ENCODE results near the gene CYSRT1.
"Not testable (repeated sequence)": the region's sequence is repeated elsewhere in the genome, so short reads cannot be mapped to it uniquely, and the experiment has no call there.

CYSRT1 gene

GRCh38 chr9:137253717-137254623, 29.0 kb downstream of the CYSRT1 start:
- no peak for DNase-seq

DNA sequence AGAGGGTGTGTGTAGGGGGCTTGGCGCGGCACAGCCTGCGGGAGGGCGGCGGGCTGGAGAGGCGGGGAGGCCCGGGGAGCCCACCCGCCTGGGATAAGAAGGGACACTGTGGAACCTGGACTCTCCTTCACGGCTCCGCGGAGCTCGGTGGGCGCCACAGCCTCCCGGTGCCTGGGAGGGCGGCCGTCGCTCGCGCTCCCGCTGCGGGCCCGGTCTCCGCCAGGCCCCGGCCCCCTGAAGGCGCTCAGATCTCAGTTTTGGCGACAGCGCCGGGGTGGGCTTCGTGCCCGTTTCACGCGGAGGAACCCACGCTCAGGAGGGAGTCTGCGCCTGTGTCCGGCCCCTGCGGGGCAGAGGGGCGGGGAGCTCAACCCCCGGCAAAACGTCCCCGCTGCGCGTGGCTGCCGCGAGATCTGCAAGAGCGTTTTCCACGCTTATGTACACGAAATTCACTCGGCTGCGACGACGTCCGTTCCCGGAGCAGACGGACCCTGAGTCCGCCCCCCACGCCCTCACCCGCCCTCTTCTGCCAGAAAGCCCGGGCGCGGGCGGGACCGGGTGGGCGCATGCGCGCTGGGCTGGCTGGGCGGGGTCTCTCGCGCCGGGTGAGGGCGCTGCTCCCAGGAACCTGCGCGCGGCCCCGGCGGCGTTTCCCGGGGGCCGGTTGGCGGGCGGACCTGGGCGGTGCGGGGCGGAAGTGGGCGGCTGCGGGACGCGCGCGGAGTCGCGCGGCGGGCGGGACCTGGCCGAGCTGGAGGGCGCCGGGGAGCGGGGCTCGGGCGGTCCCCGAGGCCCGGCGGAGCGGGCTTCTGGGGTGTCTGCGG, 29.9 kb downstream of the CYSRT1 start, which contains the start of gene NELFB:
NELFB (plus strand) TSS at position 704 of the 824 bp plus-strand sequence.
- peak; percentile 99 for DNase-seq

GRCh38 chr9:137255448-137256114, 30.6 kb downstream of the CYSRT1 start:
- no peak for DNase-seq

DNA sequence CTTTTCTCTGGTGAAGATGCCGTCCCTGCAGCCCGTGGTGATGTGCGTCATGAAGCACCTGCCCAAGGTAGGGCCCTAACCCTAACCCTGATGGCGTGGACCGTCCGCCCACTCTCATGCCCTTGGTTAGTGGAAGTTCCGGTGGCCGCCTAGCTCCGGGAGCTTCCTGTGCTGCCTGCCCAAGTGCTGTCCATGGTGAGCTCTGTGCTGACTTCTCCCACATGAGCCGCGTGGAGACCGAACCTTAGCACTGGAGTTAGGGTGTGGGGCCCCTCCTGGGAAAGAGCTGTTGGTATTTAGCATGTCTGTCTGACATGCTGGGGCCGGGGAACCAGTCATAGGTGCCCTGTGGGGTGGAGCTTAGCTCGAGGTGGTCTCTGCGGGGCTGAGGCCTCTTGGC, 31.4 kb downstream of the CYSRT1 start:
- no peak for DNase-seq

DNA sequence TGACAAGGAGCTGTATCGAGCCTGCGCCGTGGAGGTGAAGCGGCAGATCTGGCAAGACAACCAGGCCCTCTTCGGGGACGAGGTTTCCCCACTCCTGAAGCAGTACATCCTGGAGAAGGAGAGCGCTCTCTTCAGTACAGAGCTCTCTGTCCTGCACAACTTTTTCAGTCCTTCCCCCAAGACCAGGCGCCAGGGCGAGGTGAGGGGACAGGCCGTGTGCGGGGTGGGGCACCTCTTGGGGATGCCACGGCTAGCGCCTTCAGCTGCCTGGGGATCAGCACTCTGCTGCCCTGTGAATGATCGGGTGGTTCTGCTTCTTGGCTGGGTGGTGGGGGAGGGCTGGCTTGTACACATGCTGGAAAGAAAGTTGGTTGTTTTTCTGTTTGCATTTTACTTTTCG, 31.9 kb downstream of the CYSRT1 start:
- no peak for DNase-seq

DNA sequence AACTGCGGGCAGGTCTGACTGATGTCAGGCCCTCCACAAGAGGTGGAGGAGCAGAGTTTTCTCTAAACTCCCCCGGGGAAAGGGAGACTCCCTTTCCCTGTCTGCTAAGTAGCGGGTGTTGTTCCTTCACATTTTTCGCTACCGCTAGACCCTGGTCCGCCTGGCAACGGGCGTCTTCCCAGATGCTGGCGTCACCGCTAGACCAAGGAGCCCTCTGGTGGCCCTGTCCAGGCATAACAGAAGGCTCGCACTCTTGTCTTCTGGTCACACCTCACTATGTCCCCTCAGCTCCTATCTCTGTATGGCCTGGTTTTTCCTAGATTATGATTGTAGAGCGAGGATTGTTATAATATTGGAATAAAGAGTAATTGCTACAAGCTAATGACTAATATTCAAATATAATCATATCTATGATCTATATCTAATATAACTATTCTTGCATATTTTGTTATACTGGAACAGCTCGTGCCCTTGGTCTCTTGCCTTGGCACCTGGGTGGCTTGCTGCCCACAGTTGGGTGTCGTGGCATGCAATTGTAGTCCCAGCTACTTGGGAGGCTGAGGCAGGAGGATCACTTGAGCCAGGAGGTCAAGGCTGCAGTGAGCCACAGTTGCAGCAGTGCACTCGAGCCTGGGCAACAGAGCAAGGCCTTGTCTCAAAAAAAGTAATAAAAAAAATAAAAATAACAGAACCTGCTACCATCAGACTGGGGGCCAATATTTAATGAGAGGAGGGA, 37.4 kb downstream of the CYSRT1 start:
- not testable (repeated sequence) for DNase-seq

GRCh38 chr9:137262909-137263285, 37.9 kb downstream of the CYSRT1 start:
- no peak for DNase-seq

DNA sequence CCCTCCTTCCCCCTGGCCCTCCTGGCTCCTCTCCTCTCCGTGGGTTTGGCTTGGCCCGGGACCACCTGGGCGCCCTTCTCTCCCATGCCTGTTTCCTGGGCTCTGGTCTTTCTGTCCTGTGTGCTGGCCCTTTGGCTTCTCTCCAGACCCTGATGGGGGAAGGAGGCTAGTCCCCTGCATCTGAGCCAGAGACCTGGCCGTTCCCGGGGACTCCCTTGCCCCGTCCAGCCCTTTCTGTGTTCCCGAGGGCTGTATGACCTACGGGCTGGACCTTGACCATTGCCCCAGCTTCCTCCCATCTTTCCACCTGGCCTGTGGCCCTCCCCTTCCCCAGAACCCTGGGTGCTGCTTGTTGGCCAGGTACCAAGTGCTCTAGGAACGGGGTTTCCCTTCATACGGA, 38.5 kb downstream of the CYSRT1 start:
- no peak for DNase-seq

GRCh38 chr9:137264067-137264466, 39.1 kb downstream of the CYSRT1 start:
- no peak for DNase-seq

DNA sequence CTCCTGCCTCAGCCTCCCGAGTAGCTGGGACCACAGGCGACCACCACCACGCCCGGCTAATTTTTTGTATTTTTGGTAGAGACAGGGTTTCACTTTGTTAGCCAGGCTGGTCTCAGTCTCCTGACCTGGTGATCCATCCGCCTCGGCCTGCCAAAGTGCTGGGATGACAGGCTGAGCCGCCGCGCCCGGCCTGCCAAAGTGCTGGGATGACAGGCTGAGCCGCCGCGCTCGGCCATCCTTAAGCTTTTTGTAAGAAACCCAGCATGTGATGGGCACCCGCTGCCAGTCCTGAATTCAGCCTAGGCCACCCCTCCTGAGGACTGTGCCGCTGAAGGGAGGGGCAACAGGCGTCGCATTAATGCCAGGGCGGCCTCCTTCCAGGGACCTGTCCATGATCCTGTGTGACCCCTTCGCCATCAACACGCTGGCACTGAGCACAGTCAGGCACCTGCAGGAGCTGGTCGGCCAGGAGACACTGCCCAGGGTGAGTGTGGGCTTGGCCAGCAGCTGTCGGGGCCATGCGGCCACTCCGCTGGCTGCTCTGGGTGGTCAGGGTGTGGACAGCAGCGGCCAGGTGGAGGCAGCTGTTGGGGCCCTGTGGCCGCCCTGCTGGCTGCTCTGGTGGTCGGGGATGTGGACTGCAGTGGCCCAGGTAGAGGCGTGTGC, 40.7 kb downstream of the CYSRT1 start:
- no peak for DNase-seq

GRCh38 chr9:137266162-137266527, 41.2 kb downstream of the CYSRT1 start:
- no peak for DNase-seq

DNA sequence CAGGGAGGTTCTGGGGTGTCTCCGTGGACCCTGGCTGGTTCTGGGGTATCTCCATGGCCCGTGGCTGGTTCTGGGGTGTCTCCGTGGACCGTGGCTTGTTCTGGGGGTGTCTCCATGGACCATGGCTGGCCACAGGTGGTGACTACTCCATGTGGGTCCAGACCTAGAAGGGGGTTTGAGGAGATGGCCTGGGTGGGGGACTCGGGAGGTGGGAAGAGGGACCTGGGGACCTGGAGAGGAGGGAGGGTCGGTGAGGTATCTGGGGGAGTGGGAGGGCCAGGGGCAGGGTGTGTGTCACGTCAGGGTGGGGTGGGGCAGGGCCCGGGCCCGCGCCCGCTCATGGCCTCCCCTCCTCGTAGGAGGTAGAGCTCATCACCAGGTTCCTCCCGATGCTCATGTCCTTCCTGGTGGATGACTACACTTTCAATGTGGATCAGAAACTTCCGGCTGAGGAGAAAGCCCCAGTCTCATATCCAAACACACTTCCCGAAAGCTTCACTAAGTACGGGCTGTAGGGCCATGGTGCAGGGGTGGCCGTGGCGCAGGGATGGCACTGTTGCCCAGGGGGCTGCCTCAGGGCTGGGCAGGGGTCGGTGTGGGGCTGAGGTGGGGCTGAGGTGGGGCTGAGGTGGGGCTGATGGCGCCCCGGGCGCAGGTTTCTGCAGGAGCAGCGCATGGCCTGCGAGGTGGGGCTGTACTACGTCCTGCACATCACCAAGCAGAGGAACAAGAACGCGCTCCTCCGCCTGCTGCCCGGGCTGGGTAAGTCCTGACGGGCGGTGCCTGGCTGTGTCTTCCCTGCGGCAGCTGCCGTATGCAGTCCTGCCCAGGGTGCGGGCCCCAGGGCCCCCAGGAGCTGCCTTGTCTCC, 41.8 kb downstream of the CYSRT1 start:
- DNase-seq, result no peak

DNA sequence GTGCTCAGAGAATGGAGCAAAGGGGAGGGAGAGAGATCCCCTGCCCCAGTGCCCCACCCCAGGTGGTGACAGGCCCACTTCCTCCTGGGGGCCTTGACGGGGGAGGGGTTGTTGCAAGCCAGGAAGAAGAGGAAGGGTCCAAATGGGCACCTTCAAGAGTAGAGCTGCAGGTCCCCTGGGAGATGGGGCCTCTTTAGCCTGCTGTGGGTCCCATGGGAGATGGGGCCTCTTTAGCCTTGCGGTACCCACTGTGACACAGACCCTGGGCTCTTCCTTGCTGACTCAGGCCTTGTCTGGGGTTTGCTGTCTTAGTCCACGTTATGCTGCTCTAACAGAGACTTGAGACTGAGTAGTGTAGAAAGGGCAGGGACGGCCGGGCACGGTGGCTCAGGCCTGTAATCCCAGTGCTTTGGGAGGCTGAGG, 43.0 kb downstream of the CYSRT1 start:
- no peak for DNase-seq

- no peak for DNase-seq
Observed at GRCh38 chr9:137268538-137269201, 43.7 kb downstream of the CYSRT1 start.

DNA sequence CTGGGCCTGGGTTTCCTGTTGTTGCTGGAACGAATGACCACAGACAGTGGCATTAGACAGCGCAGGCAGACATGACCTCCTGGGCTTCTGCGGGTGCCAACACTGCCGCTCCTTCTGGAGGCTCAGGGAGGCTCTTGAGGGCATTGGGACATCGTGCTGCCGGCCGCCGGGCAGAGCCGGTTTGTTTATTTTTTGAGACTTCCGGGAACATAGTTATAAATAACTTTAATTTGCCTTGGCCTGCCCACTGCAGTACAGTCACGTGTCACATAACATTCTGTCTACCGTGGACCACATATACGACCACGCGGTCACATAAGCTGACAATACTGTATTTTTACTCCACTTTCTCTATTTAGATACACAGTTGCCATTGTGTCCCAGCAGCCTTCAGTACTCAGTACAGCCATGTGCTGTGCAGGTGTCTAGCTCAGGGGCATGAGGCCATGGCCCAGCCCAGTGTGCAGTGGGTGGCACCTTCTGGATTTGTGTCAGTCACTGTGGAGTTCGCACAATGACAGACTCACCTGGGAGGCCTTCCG, 44.3 kb downstream of the CYSRT1 start:
- DNase-seq, result no peak

DNA sequence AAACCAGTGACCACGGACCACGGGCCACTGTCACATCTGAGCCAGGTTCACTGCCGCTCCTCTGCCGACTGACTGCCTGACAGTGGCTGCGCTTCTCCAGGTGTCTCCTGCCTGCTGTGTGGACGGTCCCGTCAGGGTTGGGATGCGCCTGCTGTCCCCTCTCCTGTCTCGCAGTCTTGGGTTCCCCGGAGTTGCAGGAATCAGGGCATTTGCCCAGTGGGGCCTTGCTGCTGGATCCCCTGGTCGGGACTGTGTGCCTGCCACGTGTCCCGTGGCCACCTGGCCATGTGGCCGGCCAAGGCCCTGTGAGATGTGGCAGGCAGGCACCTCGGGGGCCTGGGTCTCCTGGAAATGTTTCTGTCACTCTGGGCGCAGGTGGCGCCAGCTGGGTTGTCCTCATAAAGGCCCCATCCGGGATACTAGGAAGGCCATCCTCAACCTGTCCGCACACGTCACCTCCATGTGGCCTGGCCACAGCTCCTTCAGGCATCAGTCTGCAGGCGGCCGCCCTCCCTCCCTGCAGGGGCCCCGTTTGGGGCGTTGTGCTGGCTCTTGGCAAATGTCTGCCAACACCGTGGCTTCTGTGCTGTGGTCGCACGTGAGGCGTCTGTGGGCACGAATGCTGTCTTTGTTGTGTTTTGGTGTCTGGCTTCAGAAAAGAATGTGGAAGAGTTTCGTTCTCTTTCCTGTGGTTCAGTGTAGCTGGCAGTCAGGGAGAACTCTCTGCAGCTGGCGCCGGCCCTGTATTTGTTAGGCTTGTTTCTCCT, 46.1 kb downstream of the CYSRT1 start:
- no peak for DNase-seq

DNA sequence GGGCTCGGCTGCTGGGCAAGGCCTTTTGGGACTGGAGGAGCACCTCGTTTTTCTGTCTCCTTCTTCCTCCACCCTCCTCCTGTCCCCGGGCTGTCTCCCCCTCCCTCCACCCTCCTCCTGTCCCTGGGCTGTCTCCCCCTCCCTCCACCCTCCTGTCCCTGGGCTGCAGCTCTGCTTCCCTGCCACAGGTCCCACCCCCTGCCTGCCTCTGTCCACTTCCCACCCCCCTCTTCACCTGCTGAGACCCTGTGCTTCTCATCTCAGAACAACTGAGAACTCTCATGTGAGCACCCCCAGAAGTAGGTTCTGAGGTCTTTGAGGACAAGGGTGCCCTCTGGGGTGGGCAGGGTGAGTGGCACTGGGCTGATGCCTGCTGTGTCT, 46.7 kb downstream of the CYSRT1 start:
- DNase-seq, result no peak

GRCh38 chr9:137272241-137273094, 47.5 kb downstream of the CYSRT1 start:
- no peak for DNase-seq

Data from activated CD8-positive, alpha-beta memory T cell treated with anti-CD3 and anti-CD28 coated beads for 24 hours (primary cell).